Endothelial cell of umbilical vein (primary cell): ENCODE measurements around the gene PTGS2.

Experiments used
- CTCF ChIP-seq, 2 donors: IDR thresholded peaks; 1 replicate in 1 of 2; 2 replicates in 1 of 2; pipeline ENCODE4 v1.5.1; 2011; ENCODE audit warnings: low read length in 2 of 2, mild to moderate bottlenecking in 2 of 2, moderate library complexity in 2 of 2, control low read depth in 1 of 2, inconsistent platforms in 1 of 2, low read depth in 1 of 2; ENCODE audit not compliant: insufficient read depth in 1 of 2; ENCODE audit errors: extremely low read depth in 1 of 2
- EZH2 ChIP-seq: IDR thresholded peaks from 2 replicates; pipeline ENCODE4 v1.6.1; 2012; ENCODE audit warnings: borderline replicate concordance, low read depth, mild to moderate bottlenecking, moderate library complexity, low read length, inconsistent platforms; ENCODE audit not compliant: severe bottlenecking
- JUN ChIP-seq: IDR thresholded peaks from 2 replicates; pipeline ENCODE4 v1.6.1; 2011; ENCODE audit warnings: borderline replicate concordance, low read depth; ENCODE audit not compliant: insufficient read length, insufficient read depth
- MYC ChIP-seq: IDR thresholded peaks from one replicate; pipeline ENCODE4 v1.6.1; 2011; ENCODE audit warnings: mild to moderate bottlenecking, low read depth, low read length
- POLR2A ChIP-seq: IDR thresholded peaks from 2 replicates; pipeline ENCODE4 v1.6.1; 2012; ENCODE audit warnings: low read depth, mild to moderate bottlenecking, control low read depth, low read length
- POLR2AphosphoS5 ChIP-seq: IDR thresholded peaks from 2 replicates; pipeline ENCODE4 v1.6.1; 2012; ENCODE audit warnings: low read depth, mild to moderate bottlenecking, control low read depth, low read length, moderate library complexity; ENCODE audit not compliant: insufficient read depth

GRCh38 chr1:186629341-186629740 is 50.9 kb downstream of the PTGS2 start:
- TF ChIP-seq POLR2A (no peak), EZH2 (no peak), CTCF (IDR thresholded peaks at IDR 0.05; ENCODE audit: extremely low read depth in 1 of 2, insufficient read depth in 1 of 2, low read depth in 1 of 2, low read length in 2 of 2) (no peak), MYC (no peak), POLR2AphosphoS5 (no peak), JUN (no peak)
